SJSA1 (cell line): ENCODE data around the gene EIF3F. TPM values are rescaled to one million over a fixed set of nuclear protein-coding genes. Genes with fewer than 3 reads are reported as not detected.
A peak's percentile ranks its signal among the peaks of the same experiment; 100 is the strongest.

Source experiments
- DNase-seq, 2 experiments: peaks; one replicate each; pipeline ENCODE4 v3.0.0-alpha.2; 2015 to 2020; ENCODE audit warnings: low spot score in 2 of 2, low read depth in 1 of 2
- H3K27ac ChIP-seq: fragments of 250-450 bp; sonication (Bioruptor Pico); 2 replicates; pipeline ENCODE4 v1.5.1; 2020; ENCODE audit warnings: mild to moderate bottlenecking, moderate library complexity
- H3K27me3 ChIP-seq: fragments of 250-450 bp; sonication (Bioruptor Pico); replicated peaks from 2 replicates; pipeline ENCODE4 v1.5.1; 2020; ENCODE audit warnings: mild to moderate bottlenecking, moderate library complexity
- H3K36me3 ChIP-seq: fragments of 250-450 bp; sonication (Bioruptor Pico); 2 replicates; pipeline ENCODE4 v1.5.1; 2020; ENCODE audit warnings: mild to moderate bottlenecking
- H3K4me1 ChIP-seq: fragments of 250-450 bp; sonication (Bioruptor Pico); replicated peaks from 2 replicates; pipeline ENCODE4 v1.6.1; 2021; ENCODE audit warnings: mild to moderate bottlenecking
- H3K4me3 ChIP-seq: fragments of 250-450 bp; sonication (Bioruptor Pico); 2 replicates; pipeline ENCODE4 v1.5.1; 2020; ENCODE audit warnings: mild to moderate bottlenecking
- H3K9me3 ChIP-seq: fragments of 250-450 bp; sonication (Bioruptor Pico); replicated peaks from 2 replicates; pipeline ENCODE4 v1.5.1; 2020; ENCODE audit warnings: mild to moderate bottlenecking
- total RNA-seq: library from RNA; depleted of rRNA; stranded (reverse); fragments of >200 nt; shearing (Covaris generic); gene quantifications from 2 replicates; pipeline ENCODE4 v1.2.3, GENCODE V29; 2014

Gene EIF3F
- total RNA-seq, 1 experiment from 2014 or later: 201 TPM

DNA sequence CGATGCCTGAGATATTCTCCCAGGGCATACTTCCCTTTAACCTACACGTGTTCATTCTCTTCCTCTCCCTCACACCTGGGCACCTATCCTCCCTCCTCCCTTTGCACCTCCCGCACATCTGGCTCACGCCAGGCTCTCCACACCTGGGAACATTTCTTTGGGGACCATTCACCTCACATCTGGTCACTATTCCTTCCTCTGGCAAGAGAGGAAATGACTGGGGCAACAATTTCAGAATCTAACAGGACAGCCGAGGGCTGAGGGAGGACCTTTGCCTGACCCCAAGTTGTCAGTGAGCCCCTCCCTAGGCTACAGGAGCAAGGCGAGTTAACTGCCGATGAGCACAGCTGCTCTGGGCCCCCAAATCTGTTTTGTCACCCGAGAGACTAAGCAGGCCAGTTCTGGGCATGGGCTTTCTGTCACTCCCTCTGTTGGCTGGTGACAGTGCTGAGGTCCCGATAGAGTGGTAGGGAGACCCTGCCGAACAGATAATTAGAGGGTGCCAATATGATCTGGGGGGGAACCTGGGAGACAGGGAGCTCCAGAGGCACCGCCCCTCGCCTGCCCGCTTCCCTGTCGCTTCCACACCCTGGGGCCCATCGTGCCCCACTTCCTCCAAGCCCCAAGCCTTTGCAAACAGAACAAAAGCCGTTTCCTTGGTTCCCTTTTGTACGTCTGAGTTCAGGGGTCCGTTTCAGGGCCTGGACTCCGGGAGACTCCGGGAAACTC, 45.6 kb downstream of the EIF3F start:
- no peaks in the 10 kb centered on the region for H3K36me3 ChIP-seq
- H3K4me3 ChIP-seq: no peak overlapping the region
- no peak for DNase-seq
- H3K27ac ChIP-seq: no peak overlapping the region
- no peaks in the 10 kb centered on the region for H3K27me3 ChIP-seq
- no peaks in the 10 kb centered on the region for H3K9me3 ChIP-seq
- H3K4me1 ChIP-seq: no peaks in the 10 kb centered on the region

DNA sequence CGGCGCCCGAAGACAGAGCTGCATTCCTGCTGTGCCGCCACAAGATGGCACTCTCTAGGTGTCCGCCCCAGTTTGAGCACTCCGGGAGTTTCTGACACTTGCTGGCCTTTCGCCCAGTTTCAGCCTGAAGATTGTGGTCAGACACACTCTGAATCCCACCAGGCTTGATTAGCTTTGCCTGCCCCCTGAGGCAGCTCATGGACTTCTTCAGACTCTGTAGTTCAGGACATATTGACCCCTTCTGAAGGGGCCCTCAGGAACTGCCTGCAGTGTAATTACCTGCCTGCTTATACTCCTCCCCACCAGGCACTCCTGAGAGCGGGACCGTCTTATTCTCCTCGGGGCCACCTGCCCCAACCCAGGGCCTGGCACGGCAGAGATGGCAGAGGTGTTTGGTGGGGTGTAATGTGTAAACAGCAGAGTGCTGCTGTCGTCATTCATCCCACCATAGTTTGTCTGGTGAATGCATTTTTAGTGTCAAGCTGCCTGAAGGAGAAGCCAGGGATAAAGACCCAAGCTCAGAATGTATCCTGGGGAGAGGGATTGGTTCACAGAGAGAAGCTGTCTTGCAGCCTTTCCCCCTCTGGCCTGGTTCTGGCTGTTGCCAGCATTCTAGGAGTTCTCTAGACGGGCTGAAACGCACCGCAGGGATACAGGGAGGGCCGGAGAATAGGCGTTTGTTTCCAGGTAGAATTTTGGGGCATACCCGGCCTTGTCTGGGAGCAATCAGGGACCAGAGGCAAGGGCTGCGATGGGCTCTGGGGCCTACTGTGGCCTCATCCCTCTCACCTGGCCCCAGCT, 46.4 kb downstream of the EIF3F start:
- peak; percentile 16 to 66 for DNase-seq
- Histone ChIP-seq H3K4me3 (no peak overlapping the region), H3K27me3 (no peaks in the 10 kb centered on the region), H3K4me1 (no peaks in the 10 kb centered on the region), H3K36me3 (no peaks in the 10 kb centered on the region), H3K9me3 (no peaks in the 10 kb centered on the region), H3K27ac (no peak overlapping the region)

DNA sequence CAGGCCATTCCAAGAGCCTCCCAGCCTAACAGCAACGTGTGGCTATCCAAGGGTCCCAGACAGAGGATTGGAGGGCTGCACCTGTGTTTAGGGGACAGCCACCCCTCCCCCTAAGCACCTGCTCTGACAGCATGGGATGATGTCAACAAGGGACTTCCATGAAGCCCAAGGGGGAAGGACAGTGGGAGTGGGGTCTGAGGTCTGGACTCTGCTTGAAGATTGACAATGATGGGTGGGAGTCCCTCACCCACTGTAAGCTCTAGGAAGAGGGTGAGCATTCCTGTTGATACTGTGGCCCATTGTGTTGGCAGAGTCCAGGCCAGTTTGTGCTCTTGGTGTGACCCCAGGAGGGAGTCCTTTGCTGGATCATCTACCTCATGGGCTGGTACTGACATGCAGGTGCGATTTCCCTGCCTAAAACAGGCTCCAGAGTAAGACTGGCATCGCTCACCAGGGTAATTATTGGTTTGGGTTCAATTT, 47.0 kb downstream of the EIF3F start:
- Histone ChIP-seq H3K9me3 (no peaks in the 10 kb centered on the region), H3K36me3 (no peaks in the 10 kb centered on the region), H3K4me3 (no peak overlapping the region), H3K27ac (no peak overlapping the region), H3K4me1 (no peaks in the 10 kb centered on the region), H3K27me3 (no peaks in the 10 kb centered on the region)
- no peak for DNase-seq

DNA sequence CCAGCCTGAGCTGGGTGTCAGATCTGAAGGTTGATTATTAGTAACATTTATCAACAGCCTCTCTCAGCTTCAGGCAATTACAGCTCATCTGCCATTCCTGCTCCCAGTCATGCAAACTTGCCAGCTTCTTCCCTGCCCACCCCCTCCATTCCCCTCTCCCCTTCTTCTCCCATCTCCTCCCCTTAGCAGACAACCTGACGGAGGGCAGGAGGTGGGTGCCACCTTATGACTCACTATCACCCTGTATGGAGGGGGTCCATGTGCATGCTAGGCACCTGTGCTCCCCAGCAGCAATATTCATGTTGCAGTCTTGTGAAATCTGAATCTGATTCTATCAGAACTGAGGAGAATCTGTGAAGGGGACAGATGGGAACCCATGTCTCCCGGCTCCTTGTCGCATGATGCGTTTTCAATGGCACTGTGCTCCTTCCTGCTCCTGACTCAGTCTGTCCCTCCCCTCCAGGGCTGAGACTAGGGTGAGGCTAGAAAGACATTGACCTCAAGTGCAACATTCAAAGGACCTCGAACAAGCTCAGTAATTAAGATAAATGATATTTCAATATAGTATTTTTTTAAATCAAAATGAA, 47.6 kb downstream of the EIF3F start:
- no peaks in the 10 kb centered on the region for H3K9me3 ChIP-seq
- no peak overlapping the region for H3K27ac ChIP-seq
- no peak overlapping the region for H3K4me3 ChIP-seq
- H3K4me1 ChIP-seq: no peaks in the 10 kb centered on the region
- no peaks in the 10 kb centered on the region for H3K27me3 ChIP-seq
- DNase-seq: no peak
- no peaks in the 10 kb centered on the region for H3K36me3 ChIP-seq

DNA sequence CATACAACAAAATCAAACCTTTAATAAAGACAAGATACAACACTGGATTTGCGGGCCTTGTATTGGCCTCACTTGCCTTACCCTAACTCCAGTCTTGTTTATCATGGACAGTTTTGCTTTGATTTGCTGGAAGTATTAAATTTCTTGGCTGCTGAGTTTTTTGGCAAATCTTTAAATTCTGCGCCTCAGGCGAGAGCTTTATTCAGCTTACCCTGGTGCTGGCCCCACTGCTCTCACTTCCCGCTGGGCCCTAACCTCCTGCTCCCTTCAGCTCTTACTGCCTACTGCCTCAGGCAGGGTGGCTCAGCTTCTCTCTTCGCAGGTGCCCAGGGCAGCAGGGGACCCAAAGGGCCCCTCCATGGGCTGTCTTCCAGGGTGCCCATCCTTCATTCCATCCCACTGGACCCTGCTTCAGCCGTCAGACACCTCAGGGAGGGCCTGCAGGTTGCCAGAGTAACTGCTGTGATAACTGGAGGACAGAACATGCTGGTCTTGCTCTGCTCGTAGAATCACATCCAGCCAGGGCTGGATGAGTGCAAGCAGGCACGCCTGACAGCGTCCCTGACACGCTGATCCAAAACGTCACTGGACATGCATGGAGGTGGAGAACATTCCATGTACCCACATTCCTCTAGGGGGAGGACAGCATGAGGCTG, 48.2 kb downstream of the EIF3F start:
- H3K4me3 ChIP-seq: no peak overlapping the region
- DNase-seq: no peak
- H3K9me3 ChIP-seq: no peaks in the 10 kb centered on the region
- no peaks in the 10 kb centered on the region for H3K27me3 ChIP-seq
- no peaks in the 10 kb centered on the region for H3K4me1 ChIP-seq
- H3K27ac ChIP-seq: no peak overlapping the region
- no peaks in the 10 kb centered on the region for H3K36me3 ChIP-seq

DNA sequence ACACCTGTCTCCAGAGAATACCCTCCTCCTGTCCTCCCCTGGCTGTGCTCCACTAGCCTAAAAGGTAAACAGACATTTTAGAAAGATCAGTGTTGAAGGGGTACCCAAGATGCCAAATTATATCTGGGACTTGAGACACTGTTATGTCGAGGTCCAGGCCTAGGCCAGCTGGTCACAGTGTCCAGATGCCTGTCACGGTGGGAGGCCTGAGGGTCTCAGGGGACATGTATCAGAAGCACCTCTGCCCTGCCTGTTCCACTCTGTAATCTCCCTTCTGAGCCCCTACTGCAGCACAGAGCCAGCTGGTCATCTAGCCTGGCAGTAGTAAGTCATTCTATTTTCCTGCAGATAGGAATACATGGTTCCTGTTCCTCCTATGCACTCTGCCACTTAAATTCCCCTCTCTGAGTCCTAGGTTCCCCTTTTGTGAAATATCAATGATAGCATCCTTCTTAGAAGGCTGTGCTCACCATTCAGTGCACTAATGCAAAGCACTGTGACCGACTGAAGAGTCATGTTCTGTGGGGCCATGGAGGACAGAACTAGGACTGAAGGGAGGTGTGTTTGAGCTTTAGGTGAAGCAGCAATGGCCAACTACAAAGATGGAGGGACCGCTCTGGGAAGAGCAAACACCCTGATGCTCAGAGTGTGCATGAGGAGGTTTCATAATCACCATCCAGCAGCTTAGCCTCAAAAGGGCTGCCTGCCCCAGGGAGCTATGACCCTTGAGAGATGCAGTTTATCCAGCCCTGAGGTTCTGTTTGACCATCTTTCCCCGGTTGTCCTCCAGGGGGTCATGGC, 49.1 kb downstream of the EIF3F start:
- no peaks in the 10 kb centered on the region for H3K36me3 ChIP-seq
- no peak overlapping the region for H3K27ac ChIP-seq
- no peaks in the 10 kb centered on the region for H3K4me1 ChIP-seq
- no peaks in the 10 kb centered on the region for H3K27me3 ChIP-seq
- no peaks in the 10 kb centered on the region for H3K9me3 ChIP-seq
- no peak overlapping the region for H3K4me3 ChIP-seq
- DNase-seq: no peak

DNA sequence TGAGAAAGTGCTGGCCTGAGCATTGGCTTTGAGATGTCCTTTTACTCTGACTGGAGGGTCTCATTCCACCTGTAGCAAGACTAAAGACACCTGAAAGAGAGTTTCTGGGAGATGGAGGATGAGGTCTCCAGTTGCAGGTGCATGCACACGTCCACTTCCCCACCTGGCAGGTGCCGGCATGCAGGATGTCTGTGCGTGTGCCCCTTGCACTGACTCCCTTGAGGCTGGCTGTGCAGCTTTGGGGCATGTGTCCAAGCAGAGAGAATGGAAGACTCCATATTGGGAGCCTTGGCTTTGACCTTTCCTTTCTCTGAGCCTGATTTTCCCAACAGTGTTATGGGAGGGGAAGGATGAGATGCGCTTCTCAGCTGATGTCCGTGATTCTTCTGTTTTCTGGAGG, 49.8 kb downstream of the EIF3F start:
- Histone ChIP-seq H3K36me3 (no peaks in the 10 kb centered on the region), H3K27me3 (no peaks in the 10 kb centered on the region), H3K27ac (no peak overlapping the region), H3K4me1 (no peaks in the 10 kb centered on the region), H3K4me3 (no peak overlapping the region), H3K9me3 (no peaks in the 10 kb centered on the region)
- no peak for DNase-seq

DNA sequence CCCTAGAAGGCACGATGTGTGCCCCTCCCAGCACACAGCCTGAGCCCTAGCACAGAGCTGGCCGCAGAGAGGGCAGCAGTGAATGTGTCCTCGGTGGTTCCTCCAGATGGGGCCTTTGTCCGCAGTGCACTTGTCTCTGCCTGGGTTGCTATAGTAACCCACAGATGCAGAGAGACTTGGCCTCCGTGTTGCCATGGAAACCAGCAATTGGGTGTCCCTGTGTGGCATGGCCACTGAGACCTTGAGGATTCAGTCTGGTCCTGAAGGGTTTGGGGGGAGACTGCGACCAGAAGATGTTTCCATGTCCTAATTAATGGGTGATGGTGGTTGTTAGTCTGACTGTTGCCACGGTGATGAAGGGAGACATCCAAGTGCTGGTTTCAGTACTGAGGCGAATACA, 51.3 kb downstream of the EIF3F start:
- DNase-seq: no peak

DNA sequence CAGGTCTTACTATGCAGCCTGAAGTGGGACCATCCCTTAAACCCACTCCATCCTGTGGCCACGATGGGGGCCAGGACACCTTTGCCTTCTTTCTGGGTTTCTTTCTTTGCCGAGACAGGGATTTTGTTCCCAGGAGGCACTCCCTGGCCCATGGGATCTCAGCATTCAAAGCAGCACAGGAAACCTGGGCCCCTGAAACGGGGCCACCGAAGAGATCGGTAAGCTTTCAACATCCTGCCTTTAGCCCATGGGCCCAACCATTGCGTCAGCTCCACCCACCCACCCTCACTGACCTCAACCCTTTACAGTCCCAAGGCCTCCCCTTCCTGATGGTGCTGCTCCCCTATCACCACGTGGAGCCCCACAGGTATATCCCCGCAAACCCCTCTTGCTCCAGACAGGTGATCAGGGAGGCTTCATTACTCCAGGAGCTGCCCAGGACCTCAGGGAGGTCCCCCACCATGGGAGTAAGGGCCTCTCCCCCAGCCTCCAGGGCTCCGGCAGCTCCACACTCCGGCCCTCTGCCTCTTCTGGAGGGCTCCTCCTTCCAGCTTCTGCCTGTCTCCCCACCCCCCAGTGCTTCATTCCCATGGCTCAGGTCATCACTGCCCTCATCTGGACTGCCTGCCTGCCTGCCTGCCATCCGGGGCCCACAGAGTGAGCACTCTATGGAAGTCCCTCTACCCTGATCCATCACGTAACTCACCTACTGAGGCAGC, 51.8 kb downstream of the EIF3F start:
- H3K9me3 ChIP-seq: no peaks in the 10 kb centered on the region

More for the DNA sequence above, 51.3 kb downstream of the EIF3F start:
- H3K27me3 ChIP-seq: no peaks in the 10 kb centered on the region
- H3K4me3 ChIP-seq: no peak overlapping the region
- H3K4me1 ChIP-seq: no peaks in the 10 kb centered on the region
- H3K9me3 ChIP-seq: no peaks in the 10 kb centered on the region
- H3K27ac ChIP-seq: no peak overlapping the region
- no peaks in the 10 kb centered on the region for H3K36me3 ChIP-seq

DNA sequence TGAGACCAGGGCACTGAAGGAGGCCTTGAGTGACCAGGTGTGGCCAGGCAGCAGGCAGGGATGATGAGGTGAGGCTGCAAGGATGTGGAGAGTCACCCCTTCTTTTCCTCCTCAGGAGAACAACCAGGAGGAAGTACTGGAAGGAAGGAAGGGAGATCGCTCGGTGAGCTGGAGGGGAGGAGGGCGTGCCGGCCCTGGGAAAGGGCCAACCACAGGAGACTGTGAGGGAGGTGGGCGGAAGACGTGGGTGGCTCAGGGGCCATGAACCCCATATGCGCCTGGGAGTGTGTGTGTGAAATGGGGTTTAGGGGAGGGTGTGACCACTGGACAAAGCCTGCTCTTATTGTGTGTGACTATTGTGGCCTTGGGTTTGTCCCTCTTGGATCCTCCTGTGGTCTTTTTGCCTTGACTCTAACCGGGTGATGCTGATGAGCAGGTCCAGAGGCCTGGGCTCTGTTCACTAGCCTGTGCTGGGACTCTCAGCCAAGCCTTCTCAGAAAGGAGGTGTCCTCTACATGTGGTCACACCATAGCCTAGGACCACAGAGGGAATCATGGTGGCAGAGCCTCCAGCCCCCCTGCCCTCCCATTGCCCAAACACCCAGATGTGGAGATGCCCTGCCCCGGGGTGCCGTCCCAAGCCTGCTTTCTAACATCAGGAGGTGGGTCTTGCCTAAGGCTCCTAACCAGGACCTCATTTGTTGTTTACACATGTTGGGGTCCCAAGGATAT, 52.6 kb downstream of the EIF3F start:
- H3K36me3 ChIP-seq: no peaks in the 10 kb centered on the region
- no peaks in the 10 kb centered on the region for H3K9me3 ChIP-seq
- H3K4me3 ChIP-seq: no peak overlapping the region
- no peak overlapping the region for H3K27ac ChIP-seq
- DNase-seq: no peak
- no peaks in the 10 kb centered on the region for H3K27me3 ChIP-seq
- H3K4me1 ChIP-seq: no peaks in the 10 kb centered on the region

More for the DNA sequence above, 51.8 kb downstream of the EIF3F start:
- no peak for DNase-seq
- no peaks in the 10 kb centered on the region for H3K4me1 ChIP-seq
- H3K4me3 ChIP-seq: no peak overlapping the region
- H3K27ac ChIP-seq: no peak overlapping the region
- H3K36me3 ChIP-seq: no peaks in the 10 kb centered on the region
- H3K27me3 ChIP-seq: no peaks in the 10 kb centered on the region

DNA sequence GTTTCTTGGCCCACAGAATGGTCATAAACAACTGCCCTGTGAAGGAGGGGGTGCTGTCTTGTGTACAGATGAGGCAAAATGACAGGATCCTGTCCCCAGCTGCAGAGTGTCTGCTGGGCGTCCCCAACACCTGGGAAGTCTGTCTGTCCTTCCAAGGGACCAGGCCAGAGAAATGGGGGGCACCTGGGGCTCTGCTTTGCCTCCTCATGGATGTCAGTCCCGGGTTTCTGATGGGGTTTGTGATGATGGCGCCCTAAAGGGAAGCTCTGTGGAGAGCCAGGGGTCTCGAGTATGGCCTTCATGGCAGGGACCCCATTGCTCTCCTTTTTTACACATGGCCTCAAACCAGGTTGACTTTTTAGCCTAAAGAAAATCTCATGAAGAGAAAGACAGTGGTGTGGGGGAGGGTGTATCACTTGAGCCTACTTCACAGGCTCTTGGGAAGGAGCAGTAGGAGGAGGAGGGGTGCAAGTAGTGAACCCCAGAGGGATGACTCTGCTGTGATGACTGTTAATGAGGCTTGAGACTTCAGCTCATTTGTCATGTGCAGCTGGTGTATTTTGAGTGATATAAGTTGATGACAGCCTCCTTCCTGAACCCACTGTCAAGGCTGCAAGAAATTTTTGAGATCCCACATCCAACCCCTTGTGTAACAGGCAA, 53.3 kb downstream of the EIF3F start:
- Histone ChIP-seq H3K4me3 (no peak overlapping the region), H3K36me3 (no peaks in the 10 kb centered on the region), H3K27ac (no peak overlapping the region), H3K27me3 (no peaks in the 10 kb centered on the region), H3K4me1 (no peaks in the 10 kb centered on the region), H3K9me3 (no peaks in the 10 kb centered on the region)
- DNase-seq: no peak

DNA sequence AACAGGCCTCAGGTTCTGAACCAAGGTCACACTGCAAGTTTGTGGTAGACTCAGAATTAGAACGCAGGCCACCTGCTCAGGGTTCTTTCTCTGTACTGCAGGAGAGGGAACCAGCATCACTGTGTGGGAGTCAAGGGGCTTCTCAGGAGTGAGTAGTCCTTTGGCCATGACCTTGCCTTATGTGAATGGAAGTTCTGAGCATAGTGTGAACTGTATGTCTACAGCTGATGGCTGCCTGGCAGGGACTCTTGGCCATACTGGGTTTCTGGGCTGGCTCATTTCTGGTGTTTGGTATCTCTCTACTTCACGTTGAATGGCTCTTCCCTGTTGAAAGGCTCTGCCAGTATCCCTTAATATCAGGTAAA, 53.8 kb downstream of the EIF3F start:
- H3K9me3 ChIP-seq: no peaks in the 10 kb centered on the region
- no peak for DNase-seq
- no peaks in the 10 kb centered on the region for H3K27me3 ChIP-seq
- H3K27ac ChIP-seq: no peak overlapping the region
- H3K4me3 ChIP-seq: no peak overlapping the region
- H3K36me3 ChIP-seq: no peaks in the 10 kb centered on the region
- no peaks in the 10 kb centered on the region for H3K4me1 ChIP-seq
